DOHH2 (cell line): Measurements from ENCODE around the gene PCSK5.

Source experiments
- EZH2phosphoT487 ChIP-seq: fragments of 200-600 bp; sonication (generic); IDR thresholded peaks from 2 replicates; pipeline ENCODE4 v1.6.1; 2017; ENCODE audit warnings: borderline replicate concordance, mild to moderate bottlenecking, antibody characterized with exemption, low read length, moderate library complexity, mixed read lengths
- TF ChIP-seq, protein P1 (sequence below): fragments of 200-600 bp; sonication (generic); IDR thresholded peaks from one replicate; pipeline ENCODE4 v1.5.1; 2014; ENCODE audit warnings: antibody characterized with exemption, mild to moderate bottlenecking, low read depth, low read length; ENCODE audit not compliant: poor library complexity, severe bottlenecking

GRCh38 chr9:76371901-76372300 is 481.4 kb downstream of the PCSK5 start:
- TF ChIP-seq, protein P1, sequence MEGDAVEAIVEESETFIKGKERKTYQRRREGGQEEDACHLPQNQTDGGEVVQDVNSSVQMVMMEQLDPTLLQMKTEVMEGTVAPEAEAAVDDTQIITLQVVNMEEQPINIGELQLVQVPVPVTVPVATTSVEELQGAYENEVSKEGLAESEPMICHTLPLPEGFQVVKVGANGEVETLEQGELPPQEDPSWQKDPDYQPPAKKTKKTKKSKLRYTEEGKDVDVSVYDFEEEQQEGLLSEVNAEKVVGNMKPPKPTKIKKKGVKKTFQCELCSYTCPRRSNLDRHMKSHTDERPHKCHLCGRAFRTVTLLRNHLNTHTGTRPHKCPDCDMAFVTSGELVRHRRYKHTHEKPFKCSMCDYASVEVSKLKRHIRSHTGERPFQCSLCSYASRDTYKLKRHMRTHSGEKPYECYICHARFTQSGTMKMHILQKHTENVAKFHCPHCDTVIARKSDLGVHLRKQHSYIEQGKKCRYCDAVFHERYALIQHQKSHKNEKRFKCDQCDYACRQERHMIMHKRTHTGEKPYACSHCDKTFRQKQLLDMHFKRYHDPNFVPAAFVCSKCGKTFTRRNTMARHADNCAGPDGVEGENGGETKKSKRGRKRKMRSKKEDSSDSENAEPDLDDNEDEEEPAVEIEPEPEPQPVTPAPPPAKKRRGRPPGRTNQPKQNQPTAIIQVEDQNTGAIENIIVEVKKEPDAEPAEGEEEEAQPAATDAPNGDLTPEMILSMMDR = no peak
- no peak for TF ChIP-seq EZH2phosphoT487
